NOMO-1 treated with DMSO at 0.1 percent for 48 hours (cell line): ENCODE measurements around the gene MRTFB.
A peak's percentile ranks its signal among the peaks of the same experiment; 100 is the strongest.
"Not testable (repeated sequence)": the region's sequence is repeated elsewhere in the genome, so short reads cannot be mapped to it uniquely, and the experiment has no call there.

Experiments
- DNase-seq: peaks from one replicate; lab custom pipeline; 2025; ENCODE audit not compliant: unreplicated experiment; lab: John Stamatoyannopoulos, UW

Gene MRTFB

GRCh38 chr16:14105760-14106375 lies 34.7 kb downstream of the MRTFB start:
- no peak for DNase-seq

DNA sequence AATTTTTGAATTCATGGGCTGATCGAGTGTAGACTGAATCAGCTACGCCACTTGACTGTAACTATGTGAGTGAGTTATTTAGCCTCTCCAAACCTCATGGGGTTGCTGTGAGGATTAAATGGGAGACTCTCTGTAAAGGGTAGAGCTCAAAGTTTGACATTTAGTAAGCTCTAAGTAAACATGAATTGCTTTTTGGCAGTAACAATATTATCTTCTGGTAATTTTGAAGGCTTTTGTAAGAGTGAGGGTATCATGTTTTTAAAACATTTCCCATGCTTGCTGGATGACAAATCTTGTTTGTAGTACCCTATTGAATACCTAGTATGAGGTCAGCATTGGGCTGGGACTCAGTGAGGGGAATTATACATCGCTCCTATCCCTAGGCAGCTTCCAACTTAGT lies 35.3 kb downstream of the MRTFB start:
- no peak for DNase-seq

DNA sequence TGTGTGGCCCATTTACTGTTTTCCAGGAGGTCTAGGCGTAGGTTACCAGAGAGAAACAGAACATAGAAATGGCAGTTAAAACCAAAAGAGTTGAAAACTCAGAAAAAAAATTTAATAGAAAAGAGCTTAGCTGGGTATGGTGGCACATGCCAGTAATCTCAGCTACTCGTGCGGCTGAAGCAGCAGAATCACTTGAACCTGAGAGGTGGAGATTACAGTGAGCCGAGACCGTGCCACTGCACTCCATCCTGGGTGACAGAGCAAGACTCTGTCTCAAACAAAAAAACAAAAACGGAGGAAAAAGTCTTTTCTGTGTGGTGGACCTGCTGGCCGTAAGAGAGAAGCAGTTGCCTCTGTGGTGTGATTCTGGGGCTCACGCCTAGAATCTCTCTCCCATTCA lies 35.8 kb downstream of the MRTFB start:
- no peak for DNase-seq

DNA sequence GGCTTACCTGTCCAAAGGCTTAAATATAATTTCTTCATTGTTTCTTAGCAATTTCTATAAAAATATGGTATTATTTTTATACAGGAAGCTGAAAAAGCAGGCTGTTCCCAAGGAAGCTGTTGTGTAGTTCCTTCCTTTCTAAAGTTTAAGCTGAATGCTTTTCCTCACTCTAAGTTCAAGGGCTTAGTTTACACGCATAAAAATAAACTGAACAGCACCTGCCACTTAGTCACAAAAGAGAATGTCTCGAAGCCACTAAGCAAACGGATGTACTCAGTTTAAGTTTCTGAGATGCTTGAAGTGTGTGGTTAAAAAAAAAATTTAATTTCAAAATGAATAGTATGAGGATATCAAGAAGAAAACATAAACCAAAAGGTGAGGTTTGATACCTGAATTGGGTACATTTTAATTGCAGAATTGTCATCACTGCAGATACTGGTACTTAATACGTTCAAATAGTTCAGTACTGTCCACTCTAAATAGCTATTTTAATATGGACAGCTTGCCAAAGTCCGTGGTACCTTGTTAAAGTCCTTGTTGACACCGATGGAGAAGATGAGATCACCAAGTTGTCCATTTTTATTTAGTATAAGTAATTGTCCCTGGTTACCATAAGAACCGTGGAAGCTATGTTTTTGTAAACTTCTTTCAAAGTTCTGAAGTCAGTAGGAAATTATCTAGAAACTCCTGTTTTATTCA lies 38.1 kb downstream of the MRTFB start:
- no peak for DNase-seq

- DNase-seq: peak; percentile 6
Observed at GRCh38 chr16:14109782-14110727, 38.9 kb downstream of the MRTFB start.

- no peak for DNase-seq
Observed at GRCh38 chr16:14110728-14111251, 39.7 kb downstream of the MRTFB start.

GRCh38 chr16:14111713-14112538 lies 40.8 kb downstream of the MRTFB start:
- no peak for DNase-seq

DNA sequence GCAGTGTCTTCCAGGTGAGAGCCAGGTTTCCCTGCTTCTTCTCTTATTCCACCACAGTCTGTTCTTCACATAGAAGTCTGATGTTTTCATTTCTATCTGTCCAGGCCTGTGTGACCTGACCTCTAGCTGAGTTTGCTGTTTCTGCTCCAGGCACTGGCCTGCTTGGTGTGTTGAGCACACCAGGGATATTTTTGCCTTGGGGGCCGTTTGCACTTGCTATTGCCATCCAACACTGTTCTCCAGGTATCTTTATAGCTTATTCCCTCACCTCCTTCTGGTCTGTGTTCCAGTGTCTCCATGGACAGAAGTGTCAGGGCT lies 41.4 kb downstream of the MRTFB start:
- no peak for DNase-seq

GRCh38 chr16:14113344-14113743 lies 42.2 kb downstream of the MRTFB start:
- DNase-seq: no peak

GRCh38 chr16:14117051-14117450 lies 45.9 kb downstream of the MRTFB start:
- DNase-seq: no peak

GRCh38 chr16:14119799-14120198 lies 48.7 kb downstream of the MRTFB start:
- DNase-seq: no peak

DNA sequence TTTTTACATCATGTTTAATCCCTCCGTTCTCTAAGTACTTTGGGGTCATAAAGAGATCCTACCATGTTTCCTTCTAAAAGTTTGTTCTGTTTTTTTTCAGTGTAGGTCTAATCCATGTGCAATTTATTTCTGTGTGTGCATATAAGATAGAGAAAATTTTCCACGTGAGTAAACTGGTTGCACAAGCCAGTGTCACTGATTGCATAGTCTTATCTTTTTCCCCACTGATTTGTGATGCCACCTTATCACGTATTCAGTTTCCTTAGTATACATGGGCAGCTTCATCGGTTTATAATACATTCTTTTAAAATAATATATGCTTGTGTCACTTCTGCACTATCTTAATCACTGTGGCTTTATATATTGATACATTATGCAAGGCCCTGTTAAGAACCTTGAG lies 49.2 kb downstream of the MRTFB start:
- DNase-seq: no peak

GRCh38 chr16:14121142-14121541 lies 50.0 kb downstream of the MRTFB start:
- peak; percentile 35 for DNase-seq

DNA sequence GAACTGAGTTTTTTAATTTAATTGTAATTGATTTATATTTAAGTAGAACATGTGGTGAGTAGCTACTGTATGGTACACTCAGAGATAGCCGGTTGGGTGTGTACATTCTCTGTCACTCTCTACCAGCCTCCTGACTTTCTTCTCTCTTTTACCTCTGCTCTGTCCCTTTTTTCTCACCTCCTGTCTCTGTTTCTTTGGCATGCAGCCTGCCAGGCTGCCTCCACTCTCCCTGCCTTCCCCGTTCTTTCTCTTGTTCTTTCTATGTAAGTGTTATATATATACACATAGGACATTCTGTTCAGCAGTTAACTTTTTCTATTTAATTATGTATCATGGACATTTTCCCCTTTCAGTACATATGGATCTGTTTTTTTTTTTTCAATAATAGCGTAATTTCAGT lies 50.8 kb downstream of the MRTFB start:
- DNase-seq: no peak

GRCh38 chr16:14122430-14122829 lies 51.3 kb downstream of the MRTFB start:
- not testable (repeated sequence) for DNase-seq

GRCh38 chr16:14125000-14125681 lies 54.0 kb downstream of the MRTFB start:
- no peak for DNase-seq

DNA sequence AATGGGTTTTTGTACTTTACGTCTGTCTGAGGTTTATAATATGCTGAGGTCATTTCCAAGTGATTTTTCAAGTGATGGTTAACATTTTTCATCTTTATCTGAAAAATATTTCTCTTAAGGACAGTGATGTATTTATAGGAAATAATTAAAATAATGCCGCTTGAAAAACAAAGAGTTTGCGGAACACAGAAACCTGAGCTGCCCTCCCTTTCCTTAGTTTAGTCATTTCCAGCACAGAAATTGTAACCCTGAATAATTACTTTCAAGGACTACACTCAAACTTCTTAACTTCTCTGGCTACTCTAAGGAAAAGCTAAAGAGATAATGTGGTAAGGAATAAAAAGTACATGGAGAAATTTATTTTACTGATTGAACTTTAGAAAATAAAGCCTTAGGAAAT lies 54.6 kb downstream of the MRTFB start:
- no peak for DNase-seq

DNA sequence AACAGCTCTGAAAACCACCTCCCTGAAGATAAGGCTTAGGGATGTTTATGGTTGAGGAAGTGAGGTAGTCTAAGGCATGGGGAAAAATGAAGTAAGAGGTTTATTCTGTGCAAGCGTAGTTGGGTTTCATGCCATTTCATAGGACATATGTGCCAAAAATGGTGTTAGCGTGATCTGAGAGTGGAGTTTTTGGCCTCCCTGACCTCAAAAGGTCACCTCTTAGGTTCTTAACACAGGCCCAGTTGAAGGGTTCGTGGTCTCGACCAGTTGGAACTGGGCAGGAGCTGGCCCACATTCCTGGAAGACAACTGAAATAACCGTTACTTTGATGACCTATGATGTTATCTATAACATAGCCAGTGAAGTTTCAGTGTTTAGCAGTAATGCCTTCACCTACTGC lies 57.0 kb downstream of the MRTFB start:
- no peak for DNase-seq

- DNase-seq: no peak
Observed at GRCh38 chr16:14129502-14129901, 58.4 kb downstream of the MRTFB start.
